Body of pancreas (tissue), 4 donors: Measurements from ENCODE around the gene SP2.

Source experiments
- CTCF ChIP-seq, 7 experiments: fragments of 450-650 bp in 4 of 7; fragments of 200-600 bp in 3 of 7; sonication (generic) in 3 of 7; IDR thresholded peaks; one replicate each; pipeline ENCODE4 v1.5.1; 2016 to 2019; ENCODE audit warnings: antibody characterized with exemption in 7 of 7
- POLR2A ChIP-seq, 3 donors: fragments of 450-650 bp; IDR thresholded peaks; one replicate each; pipeline ENCODE4 v1.6.1; 2016; ENCODE audit warnings: antibody characterized with exemption in 3 of 3, mild to moderate bottlenecking in 2 of 3

GRCh38 chr17:47882247-47882646 lies 13.8 kb upstream of the SP2 start:
- TF ChIP-seq CTCF (IDR thresholded peaks at IDR 0.05) (no peak), POLR2A (IDR thresholded peaks at IDR 0.05) (no peak)
